ENCODE measurements around the gene ZNF230.
A peak's percentile ranks its signal among the peaks of the same experiment; 100 is the strongest.

The ZNF230 gene

DNA sequence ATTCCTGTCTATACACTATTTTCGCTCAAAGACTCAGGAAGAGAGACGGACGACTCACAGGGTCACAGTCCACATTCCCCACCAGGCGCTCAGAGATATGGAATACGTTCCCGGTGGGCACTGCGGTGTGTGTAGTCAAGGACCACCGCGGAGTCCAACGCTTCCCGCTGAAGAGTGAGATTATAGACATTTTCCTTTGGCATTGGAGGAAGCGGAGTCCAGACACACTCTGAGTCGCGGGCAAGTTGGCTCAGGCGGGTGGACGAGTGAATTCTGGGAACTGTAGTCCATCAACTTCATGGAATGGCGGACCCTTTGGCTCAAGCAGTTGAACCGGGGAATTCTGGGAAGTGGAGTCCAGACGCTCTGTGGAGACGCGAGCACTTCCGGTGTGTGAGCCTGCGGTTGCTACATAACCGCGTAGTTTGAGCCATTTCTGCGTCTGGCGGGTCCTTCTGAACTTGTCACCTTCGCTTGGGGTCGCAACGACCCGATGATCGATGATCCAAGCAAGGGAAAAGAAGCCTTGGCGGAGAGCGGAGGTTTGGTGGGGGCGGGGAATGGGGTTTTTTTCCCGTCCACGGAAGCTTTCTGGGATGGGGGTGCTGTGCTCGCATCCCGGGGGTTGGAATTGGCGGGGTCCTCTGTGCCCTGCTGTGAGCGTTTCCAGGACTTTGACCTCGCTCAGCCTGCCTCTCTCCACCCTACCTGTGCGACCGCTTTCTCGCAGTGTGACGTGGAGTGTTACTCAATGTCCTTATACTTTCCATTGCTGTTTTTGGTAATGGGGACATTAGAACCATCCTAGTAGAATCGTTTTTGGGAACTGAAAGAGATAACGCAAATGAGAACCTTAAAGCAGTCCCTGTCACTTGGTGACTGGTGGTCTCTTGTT, at the start of gene ZNF230:
ZNF230 (plus strand) TSS at position 392 of the 895 bp plus-strand sequence. CDS start 4,122 bp downstream, outside the sequence.
- DNase-seq: peak; percentile 93 to 97

DNA sequence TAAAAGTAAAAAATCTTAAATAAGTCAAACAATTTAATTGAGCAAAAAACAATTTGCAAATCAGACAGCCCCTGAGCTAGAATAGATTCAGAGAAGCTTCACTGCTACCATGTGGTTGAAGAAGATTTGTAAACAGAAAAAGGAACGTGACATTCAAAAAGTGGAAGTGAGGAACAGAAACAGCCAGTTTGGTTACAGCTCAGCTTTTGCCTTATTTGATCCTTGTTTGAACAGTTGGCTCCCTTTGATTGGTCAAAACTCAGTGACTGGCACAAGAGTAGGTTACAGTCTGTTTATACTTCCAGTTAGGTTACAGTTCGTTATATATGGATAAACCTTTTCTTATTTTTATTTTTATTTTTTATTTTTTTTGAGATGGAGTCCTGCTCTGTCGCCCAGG, 45.9 kb upstream of the ZNF230 start:
- DNase-seq: no peak

DNA sequence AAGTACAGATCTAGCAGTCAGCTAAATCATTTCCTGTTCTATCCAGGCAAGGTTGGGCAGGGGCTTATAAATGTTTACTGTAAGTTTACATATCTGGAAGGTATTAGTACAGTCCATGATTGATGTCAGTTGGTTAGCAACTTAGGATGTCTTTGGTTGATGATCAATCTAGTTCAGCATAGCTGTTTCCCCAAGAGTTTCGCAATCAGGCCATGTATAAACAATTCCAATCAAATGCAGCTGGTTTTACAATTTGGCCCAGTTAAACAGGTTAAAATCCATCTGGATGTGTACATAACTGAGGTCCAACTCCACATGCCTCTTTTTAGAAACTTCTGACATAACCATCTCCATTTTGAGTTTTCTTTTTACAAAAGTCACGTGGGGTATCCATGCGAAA, 44.9 kb upstream of the ZNF230 start:
- no peak for DNase-seq

DNA sequence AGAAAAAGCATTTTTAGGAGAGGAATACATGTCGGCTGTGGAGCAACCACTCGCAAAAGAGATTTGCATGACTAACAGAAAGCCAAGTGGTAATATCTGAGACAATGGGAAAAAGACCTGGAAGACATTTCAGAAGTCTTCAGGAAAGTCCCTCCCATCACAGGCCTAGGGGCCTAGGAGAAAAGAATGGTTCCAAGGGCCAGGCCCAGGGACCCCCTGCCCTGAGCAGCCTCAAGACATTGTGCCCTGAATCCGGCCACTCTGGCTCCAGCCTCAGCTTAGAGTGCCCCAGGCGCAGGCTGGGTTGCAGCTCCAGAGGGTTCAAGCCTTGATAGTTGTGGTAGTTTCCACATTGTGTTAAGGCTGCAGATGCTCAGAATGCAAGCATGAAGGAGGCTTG, 42.3 kb upstream of the ZNF230 start:
- DNase-seq: no peak

DNA sequence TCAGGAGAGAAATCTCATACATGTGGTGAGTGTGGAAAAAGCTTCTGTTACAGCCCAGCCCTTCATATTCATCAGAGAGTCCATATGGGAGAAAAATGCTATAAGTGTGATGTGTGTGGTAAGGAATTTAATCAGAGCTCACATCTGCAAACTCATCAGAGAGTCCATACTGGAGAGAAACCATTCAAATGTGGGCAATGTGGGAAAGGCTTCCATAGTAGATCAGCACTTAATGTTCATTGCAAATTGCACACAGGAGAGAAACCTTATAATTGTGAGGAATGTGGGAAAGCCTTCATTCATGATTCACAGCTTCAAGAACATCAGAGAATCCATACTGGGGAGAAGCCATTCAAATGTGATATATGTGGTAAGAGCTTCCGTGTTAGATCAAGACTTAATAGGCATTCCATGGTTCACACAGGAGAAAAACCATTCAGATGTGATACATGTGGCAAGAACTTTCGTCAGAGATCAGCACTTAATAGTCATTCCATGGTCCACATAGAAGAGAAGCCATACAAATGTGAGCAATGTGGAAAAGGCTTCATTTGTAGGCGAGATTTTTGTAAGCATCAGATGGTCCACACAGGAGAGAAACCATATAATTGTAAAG, 36.6 kb upstream of the ZNF230 start:
- no peak for DNase-seq

DNA sequence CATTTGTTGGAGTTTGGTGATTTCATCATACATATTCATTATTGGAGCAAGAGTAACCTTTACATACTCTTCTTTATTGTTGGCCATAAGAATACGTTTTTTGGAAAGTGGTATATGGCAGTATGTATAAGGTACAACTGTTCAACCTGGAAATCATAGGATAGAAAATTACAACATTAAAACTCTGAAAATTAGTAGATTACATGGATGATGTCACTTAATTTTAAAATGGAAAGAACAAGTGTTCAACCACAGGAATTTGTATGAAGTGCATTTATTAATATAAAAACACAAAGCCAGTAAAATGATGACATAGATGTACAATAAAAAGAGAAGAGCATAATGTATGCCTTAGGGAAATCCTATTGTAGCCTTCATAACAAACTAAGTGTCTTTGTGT, 26.0 kb upstream of the ZNF230 start:
- no peak for DNase-seq

DNA sequence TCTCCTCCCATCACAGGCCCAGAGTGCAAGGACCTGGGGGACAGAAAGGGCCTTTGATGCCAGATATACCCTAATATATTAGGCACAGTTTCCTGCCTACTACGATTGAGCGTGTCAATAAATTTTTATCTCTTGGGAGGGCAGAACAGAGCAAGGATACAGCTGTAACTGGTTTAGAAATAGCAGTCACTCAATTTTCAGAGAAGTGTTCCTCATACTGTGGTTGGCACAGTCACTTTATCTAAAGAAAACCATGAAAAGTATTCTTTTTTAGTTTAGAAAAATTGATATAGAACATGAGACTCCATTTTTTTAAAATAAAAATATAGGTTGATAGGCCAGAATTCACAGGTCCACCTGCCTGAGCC, 19.2 kb upstream of the ZNF230 start:
- DNase-seq: no peak

DNA sequence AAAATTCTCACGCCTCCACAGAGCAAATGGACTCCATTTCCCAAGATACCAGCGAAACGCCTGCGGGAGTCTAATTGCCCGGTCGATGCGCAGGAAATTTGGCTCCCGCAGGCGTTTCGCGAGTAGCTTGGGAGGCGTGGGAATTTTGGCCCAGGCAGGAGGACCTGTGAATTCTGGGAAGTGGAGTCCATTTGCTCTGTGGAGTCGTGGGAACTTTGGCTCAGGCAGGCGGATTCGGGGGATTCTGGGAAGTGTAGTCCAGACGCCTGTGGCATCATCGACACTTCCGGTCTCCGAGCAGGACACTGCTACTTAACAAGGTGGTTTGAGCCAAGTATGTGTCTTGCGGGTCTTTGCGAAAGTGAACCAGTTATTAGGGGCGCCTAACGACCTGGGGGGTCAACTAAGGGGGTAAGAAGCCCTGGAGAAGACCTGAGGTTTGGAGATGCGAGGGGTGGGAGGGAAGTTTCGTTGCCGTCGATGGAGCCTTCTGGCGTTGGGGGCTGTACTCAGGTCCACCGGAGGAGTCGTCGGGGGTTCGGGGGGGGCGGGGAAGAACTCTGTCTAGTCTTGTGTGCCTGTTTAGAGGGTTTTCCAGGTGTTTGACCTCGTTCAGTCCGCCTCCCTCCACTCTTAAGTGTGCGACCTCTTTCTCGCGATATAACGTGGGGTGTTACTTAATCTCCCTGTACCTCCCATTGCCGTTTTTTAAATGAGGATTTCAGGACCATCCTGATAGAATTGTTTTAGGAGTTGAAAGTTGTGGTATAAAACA, 18.7 kb upstream of the ZNF230 start, which contains the start of gene ZNF155:
ZNF155 (plus strand) TSS at position 277 of the 775 bp plus-strand sequence. CDS start 4,356 bp downstream, outside the sequence.
- DNase-seq: peak; percentile 85 to 94

DNA sequence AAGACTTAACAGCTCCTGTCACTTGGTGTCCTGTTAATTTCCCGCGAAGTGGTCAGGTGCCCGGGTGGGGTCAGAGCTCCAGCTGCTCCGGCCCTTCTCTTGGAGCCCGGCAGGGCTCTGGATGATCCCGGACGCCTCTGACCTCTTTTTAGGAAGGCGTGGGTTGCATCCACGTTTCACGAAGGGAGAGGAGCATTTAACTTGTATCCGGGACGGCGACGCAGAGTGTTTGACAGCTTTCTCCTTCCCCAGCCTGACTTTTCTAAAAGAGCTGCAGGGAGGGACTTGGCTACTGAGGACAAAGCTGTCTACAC, 18.1 kb upstream of the ZNF230 start:
- no peak for DNase-seq

DNA sequence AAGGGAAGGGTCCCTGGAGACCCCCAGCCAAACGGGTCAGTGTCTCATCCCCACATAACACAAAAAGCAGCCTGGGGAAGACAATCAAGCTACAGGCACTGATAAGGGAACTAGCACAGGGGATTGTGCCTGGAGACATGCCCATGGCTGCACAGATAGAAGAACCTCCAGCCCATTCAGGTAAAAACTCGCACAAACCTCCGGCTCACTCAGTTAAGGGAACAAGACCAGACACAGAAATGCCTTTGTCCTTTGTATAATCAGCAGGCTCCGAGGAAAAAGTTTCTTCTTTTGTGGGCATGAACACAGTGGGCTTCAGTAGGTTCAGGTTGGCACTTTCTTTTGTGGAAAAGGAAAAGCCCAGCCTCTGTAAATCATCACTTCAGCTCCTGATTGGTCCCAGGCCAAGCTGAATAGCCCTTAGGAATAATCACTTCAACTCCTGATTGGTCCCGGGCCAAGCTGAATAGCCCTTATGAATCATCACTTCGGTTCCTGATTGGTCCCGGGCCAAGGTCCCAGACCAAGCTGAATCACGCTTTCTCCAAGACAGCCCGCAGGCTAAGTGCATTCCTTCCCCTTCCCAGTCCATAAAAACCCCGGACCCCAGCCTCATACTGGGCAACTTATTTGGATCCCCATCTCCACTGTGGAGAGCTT, 5.0 kb upstream of the ZNF230 start:
- DNase-seq: no peak

DNA sequence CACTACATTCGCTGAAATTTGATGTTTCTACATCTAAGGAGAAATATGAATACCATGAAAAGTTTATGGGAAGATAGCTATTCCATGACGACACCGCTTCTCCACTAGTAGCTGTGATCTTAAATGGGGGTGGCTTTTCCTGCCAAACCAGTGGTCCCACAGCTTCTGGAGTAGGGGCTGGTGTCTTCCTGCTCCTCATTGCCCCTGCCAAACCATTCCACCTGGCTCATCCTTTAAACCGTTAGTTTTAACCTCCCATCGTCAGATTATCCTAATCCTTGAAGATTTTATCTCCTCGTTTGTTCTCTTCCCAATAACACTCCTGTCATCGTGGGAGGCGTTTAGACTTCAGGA, 568 bp upstream of the ZNF230 start:
- DNase-seq: no peak

DNA sequence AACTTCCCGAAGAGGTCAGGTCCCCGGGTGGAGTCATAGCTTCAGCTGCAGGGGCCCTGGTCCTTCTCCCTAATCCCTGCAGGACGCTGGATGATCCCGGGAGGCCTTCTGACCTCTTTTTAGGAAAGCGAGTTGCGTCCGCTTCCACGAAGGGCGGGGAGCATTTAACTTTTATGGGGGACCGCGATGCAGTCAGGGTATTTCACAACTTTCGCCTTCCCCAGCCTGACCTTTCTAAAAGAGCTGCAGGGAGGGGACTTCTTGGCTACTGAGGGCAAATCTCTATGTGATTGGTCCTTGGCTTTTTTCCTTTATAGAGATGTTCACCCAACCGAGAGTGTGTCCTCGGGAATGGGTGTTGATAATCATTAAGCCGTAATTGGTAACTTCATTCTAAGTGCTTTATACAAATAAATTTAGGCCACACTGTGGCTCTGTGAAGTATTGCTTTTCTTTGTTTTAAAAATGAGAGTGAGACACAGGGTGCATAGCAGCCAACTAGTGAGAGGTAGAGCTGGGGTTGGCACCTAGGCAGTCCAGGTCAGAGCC, 778 bp downstream of the ZNF230 start:
- peak in 1 of 2 experiments; percentile 6 for DNase-seq

DNA sequence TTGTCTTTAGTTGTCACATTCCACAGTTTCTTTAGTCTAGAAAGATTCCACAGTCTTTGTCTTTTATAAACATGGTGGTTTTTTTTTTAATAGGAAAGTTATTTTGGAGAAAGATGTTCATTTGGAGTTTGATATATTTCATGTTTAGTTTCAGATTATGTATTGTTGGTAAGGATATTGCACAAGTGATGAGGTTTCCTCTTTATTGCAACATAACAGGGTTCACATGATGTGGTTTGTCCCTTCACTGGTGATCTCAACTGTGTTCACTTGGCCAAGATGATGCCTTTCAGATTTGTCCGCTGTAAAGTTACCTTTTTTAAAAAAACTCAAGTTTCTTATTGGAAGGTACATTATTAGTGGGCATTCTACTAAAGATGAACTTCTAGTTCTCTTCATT, 3.2 kb downstream of the ZNF230 start:
- DNase-seq: no peak

DNA sequence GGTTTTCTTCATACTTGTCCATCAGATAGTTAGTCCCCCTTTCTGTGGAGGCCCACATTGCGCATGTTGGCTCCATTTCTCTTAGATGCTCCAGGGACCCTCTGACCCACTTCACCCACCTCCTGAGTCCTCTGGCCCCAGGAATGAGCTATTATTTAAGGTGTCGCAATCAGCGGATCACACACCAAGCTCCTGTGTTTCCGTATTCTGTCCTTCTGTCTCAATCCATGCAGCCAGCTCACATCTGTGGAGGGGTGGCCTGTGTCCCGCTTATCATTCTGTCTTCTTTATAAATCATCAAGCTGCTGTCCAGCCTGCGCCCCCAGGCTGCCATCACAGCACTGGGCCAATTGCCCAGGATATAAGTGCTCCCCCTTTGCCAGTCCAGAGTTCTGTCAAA, 4.7 kb downstream of the ZNF230 start:
- no peak for DNase-seq

DNA sequence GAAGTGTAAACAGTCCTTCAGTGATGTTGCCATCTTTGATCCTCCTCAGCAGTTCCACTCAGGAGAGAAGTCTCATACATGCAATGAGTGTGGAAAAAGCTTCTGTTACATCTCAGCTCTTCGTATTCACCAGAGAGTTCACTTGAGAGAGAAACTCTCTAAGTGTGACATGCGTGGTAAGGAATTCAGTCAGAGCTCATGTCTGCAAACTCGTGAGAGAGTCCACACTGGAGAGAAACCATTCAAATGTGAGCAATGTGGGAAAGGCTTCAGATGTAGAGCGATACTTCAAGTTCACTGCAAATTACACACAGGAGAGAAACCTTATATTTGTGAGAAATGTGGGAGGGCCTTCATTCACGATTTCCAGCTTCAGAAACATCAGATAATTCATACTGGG, 7.7 kb downstream of the ZNF230 start:
- DNase-seq: no peak

DNA sequence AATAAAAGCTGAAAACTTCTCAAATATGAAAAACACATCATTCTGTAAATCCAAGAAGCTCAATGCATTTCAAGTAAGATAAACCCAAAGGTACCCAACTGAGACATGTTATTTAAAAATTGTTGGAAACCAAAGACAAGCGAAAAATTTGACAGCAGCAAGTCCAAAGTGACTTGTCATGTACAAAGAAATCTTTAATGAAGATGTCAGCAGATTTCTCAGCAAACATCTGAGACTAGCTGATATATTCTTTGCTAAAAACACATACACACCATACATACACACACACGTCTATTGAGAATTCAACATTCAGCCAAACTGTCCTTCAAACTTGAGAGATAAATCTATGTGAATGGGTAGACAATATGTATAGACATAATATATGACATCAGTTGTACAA, 16.7 kb downstream of the ZNF230 start:
- no peak for DNase-seq

DNA sequence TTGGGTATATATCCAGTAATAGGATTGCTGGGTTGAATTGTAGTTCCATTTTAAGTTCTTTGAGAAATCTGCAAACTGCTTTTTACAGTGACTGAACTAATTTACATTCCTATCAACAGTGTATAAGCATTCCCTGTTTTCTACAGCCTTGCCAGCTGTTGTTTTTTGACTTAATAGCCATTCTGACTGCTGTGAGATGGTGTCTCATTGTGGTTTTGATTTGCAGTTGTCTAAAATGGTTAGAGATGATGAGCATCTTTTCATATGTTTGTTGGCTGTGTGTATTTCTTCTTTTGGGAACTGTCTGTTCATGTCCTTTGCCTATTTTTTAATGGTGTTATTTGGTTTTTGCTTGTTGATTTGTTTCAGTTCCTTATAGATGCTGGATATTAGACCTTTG, 18.5 kb downstream of the ZNF230 start:
- DNase-seq: no peak

DNA sequence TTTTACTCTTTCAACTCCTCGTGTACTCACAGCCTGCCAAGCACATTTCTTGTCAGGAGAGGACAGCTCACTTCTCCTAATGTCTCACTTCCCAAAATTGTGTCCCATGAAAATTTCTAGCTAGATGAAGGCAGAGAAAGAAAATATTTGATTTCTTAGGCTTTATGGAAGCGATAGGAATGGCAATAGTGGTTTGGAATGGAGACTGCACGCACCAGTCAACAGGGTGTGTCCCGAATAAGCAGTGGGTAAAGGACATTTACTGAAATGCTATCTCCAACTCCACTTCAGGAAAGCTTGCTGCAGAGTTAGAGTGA, 22.1 kb downstream of the ZNF230 start:
- no peak for DNase-seq

DNA sequence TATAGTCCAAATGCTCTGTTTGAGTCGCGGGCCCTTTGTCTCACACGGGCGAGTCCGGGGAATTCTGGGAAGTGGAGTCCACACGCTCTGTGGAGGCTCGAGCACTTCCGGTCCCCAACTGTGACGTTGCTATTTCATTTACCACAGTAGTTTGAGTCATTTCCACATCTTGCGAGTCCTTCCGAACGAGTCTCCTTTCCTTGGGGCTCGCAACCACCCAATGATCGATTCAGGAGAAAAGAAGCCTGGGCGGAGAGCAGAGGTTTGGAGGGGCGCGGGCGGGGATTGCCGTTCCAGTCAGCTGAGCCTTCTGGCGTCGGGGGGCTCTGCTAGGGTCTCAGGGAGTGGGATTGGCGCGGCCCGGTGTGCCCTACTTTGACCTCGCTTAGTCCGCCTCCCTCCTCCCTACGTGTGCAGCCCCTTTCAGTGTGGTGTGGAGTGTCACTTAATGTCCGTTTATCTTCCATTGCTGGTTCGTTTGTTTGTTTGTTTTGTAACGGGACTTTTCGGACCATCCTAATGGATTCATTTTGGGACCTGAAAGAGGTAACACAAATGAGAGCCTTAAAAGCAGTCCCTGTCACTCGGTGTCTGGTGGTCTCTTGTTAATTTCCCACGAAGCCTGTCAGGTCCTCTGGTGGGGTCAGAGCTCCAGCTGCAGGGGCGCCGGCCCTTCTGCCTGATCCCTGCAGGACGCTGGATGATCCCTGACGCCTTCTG, 22.6 kb downstream of the ZNF230 start, which contains the start of gene ZNF222:
ZNF222 (plus strand) TSS at position 163 of the 720 bp plus-strand sequence; CDS start at position 221, 58 bp downstream.
- DNase-seq: peak; percentile 67 to 90

DNA sequence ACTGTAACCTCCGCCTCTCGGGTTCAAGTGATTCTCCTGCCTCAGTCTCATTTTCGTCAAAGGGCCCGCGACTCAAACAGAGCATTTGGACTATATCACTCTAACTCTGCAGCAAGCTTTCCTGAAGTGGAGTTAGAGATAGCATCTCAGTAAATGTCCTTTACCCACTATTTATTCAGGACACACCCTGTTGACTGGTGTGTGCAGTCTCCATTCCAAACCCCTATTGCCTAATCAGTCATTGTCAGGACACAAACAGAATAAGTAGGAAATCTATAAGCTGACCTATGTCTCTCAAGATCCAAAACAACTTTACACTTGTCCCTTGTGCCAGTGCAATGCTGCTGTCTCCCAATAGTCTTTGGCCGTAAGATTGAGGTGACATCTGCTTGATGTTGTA, 23.9 kb downstream of the ZNF230 start:
- no peak for DNase-seq

DNA sequence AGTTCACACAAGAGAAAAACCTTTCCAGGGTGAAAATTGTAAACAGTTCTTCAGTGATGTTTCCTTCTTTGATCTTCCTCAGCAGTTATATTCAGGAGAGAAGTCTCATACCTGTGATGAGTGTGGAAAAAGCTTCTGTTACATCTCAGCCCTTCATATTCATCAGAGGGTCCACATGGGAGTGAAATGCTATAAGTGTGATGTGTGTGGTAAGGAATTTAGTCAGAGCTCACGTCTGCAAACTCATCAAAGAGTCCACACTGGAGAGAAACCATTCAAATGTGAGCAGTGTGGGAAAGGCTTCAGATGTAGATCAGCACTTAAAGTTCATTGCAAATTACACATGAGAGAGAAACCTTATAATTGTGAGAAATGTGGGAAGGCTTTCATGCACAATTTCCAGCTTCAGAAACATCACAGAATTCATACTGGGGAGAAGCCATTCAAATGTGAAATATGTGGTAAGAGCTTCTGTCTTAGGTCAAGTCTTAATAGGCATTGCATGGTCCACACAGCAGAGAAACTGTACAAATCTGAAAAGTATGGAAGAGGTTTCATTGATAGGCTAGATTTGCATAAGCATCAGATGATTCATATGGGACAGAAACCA, 29.3 kb downstream of the ZNF230 start:
- DNase-seq: no peak

DNA sequence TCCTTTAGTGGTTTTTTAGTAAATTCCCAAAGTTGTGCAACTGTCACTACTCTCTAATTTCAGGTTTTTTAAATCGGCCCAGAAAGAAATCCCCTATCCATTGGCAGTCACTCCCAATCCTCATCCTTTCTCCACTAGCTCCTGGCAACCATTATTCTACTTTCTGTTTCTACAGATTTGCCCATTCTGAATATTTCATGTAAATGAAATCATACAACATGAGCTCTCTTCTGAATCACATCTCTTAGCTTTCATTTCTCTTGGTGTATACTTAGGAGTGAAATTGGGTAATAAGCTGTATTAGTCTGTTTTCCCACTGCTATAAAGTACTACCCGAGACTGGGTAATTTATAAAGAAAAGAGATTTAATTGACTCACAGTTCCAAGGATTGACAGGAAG, 39.4 kb downstream of the ZNF230 start:
- DNase-seq: no peak
